Stimulated activated naive CD8-positive, alpha-beta T cell treated with anti-CD3 and anti-CD28 coated beads, Interleukin-15, amount 100 ng/mL, for 72 hours (primary cell): ENCODE data around the gene ADGRL1.
"Not testable (repeated sequence)": the region's sequence is repeated elsewhere in the genome, so short reads cannot be mapped to it uniquely, and the experiment has no call there.

ENCODE experiments used
- ATAC-seq: fragments of 150-1000 bp; cut with Tn5 transposase; 2 replicates; pipeline ENCODE4 v1.10.0; 2021; ENCODE audit warnings: mild to moderate bottlenecking, moderate library complexity
- DNase-seq, 2 donors: peaks; one replicate each; pipeline ENCODE4 v3.0.0; 2021 to 2022
- H3K27ac Mint-ChIP-seq, 2 donors: one replicate each; pipeline ENCODE4 v1.8.0; 2022; ENCODE audit warnings: mild to moderate bottlenecking in 2 of 2, mixed read lengths in 2 of 2, moderate library complexity in 2 of 2
- H3K27me3 Mint-ChIP-seq: one replicate; pipeline ENCODE4 v1.8.0; 2022; ENCODE audit warnings: mixed read lengths
- H3K4me1 Mint-ChIP-seq: one replicate; pipeline ENCODE4 v1.8.0; 2022; ENCODE audit warnings: mild to moderate bottlenecking, mixed read lengths
- H3K4me3 Mint-ChIP-seq, 2 donors: one replicate each; pipeline ENCODE4 v1.8.0; 2022; ENCODE audit warnings: mild to moderate bottlenecking in 2 of 2, mixed read lengths in 2 of 2, moderate library complexity in 1 of 2
- H3K9me3 Mint-ChIP-seq, 2 donors: one replicate each; pipeline ENCODE4 v1.8.0; 2022; ENCODE audit warnings: mixed read lengths in 2 of 2

Gene ADGRL1

DNA sequence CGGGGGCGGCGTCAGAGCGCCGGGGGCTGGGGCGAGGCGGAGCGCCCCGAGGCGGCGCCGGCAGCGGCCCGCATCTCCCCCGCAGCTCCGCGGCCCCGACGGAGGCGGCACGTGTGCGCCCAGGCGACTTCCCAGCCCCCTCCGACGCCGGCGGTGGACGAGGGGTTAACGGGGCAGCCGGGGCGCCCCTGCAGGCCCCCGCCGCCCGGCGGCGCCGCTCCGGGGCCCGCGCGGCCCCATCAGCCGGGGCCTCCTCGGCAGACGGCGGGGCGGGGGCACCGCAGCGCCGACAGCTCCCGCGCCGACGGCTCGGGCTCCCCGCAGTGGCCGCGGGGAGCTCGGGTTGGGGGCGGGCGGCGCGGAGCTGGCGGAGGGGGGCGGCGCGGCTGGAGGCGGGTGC is 339 bp upstream of the ADGRL1 start:
- peaks cover 48% of the 10 kb centered on the region for H3K4me1 Mint-ChIP-seq
- H3K4me3 Mint-ChIP-seq, H3K9me3 Mint-ChIP-seq, H3K27ac Mint-ChIP-seq: not testable (repeated sequence)
- H3K27me3 Mint-ChIP-seq: peaks cover 53% of the 10 kb centered on the region
- ATAC-seq (peak; percentile 19), DNase-seq (peak in 1 of 2 donors; percentile 21)

DNA sequence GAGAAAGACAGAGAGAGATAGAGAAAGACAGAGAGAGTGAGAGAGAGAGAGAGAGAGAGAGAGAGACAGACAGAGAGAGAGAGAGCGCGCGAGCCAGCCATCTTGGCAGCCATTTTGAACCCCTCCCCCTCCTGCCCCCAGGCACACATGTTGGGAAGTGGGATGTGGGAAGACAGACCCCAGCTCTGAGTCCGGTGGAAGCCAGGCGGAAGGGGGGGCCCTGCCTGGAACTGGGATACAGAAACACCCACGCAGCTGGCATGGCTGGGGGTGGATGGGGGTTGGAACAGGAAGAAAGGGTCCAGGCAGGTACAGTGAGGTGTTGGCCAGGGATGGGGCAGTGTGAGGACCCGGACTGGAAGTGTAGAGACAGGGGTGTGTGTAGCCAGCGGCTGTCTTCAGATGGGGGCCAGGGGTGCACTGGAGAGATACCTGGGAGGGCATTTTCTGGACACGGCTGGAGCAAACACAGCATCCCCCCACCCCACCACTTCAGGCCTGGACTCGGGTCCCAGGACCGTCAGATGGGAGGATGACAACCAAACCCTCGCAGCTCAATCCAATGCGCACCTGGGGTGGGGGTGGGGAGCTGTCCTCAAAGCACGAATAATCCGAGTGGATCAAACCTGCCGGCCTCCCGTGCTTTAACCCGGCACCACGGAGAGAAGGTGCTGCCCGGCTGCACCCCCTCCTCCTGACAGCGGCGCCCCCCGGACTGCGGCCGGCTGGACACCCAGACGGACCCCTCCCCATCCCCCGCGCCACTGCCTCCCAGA is 1.1 kb downstream of the ADGRL1 start:
- not testable (repeated sequence) for ATAC-seq, H3K9me3 Mint-ChIP-seq, DNase-seq
- peak overlapping the region in 1 of 2 donors; percentile 24 for H3K27ac Mint-ChIP-seq
- peak overlapping the region; percentile 73 to 74 for H3K4me3 Mint-ChIP-seq
- H3K27me3 Mint-ChIP-seq: peaks cover 40% of the 10 kb centered on the region
- H3K4me1 Mint-ChIP-seq: peaks cover 51% of the 10 kb centered on the region

GRCh38 chr19:14204219-14204618 is 1.8 kb downstream of the ADGRL1 start:
- H3K27me3 Mint-ChIP-seq: peaks cover 34% of the 10 kb centered on the region

GRCh38 chr19:14203788-14204187 is 2.2 kb downstream of the ADGRL1 start:
- Mint-ChIP-seq H3K4me3 (peak overlapping the region; percentile 73 to 74), H3K4me1 (peaks cover 47% of the 10 kb centered on the region), H3K27me3 (peaks cover 29% of the 10 kb centered on the region)
- not testable (repeated sequence) for ATAC-seq, H3K9me3 Mint-ChIP-seq, H3K27ac Mint-ChIP-seq, DNase-seq

More at GRCh38 chr19:14204219-14204618, 1.8 kb downstream of the ADGRL1 start:
- not testable (repeated sequence) for H3K9me3 Mint-ChIP-seq, ATAC-seq, H3K27ac Mint-ChIP-seq, DNase-seq
- peaks cover 47% of the 10 kb centered on the region for H3K4me1 Mint-ChIP-seq
- H3K4me3 Mint-ChIP-seq: peak overlapping the region; percentile 73 to 74

DNA sequence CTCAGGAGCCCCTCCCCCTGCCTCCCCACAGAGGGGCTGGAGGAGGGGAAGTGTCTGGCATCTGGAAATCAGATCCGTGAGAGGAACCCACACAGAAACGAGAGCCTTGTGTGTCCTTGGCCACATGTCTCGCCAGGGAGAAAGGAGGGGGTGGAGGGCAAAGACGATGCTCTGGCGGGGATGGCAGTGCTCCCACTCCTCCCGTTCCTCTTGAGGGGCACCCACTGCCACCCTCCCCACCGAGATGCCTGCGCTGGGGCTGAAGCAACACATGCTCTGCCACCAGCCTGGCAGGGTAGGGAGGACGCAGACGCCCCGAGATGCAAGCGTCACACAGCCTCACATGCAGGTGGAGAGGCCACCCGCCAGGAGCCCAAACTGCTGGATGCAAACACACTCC is 2.8 kb downstream of the ADGRL1 start:
- no peaks in the 10 kb centered on the region for H3K9me3 Mint-ChIP-seq
- ATAC-seq (no peak), DNase-seq (no peak)
- H3K4me1 Mint-ChIP-seq: peaks cover 44% of the 10 kb centered on the region
- H3K27ac Mint-ChIP-seq: no peak overlapping the region
- H3K4me3 Mint-ChIP-seq: peak overlapping the region in 1 of 2 donors; percentile 74
- peaks cover 23% of the 10 kb centered on the region for H3K27me3 Mint-ChIP-seq

- H3K4me1 Mint-ChIP-seq: peaks cover 43% of the 10 kb centered on the region
- ATAC-seq, H3K4me3 Mint-ChIP-seq, H3K9me3 Mint-ChIP-seq, DNase-seq: not testable (repeated sequence)
- H3K27ac Mint-ChIP-seq: peak overlapping the region in 1 of 2 donors; percentile 33
- H3K27me3 Mint-ChIP-seq: peaks cover 11% of the 10 kb centered on the region
Measured at GRCh38 chr19:14201481-14201880, 4.5 kb downstream of the ADGRL1 start.

DNA sequence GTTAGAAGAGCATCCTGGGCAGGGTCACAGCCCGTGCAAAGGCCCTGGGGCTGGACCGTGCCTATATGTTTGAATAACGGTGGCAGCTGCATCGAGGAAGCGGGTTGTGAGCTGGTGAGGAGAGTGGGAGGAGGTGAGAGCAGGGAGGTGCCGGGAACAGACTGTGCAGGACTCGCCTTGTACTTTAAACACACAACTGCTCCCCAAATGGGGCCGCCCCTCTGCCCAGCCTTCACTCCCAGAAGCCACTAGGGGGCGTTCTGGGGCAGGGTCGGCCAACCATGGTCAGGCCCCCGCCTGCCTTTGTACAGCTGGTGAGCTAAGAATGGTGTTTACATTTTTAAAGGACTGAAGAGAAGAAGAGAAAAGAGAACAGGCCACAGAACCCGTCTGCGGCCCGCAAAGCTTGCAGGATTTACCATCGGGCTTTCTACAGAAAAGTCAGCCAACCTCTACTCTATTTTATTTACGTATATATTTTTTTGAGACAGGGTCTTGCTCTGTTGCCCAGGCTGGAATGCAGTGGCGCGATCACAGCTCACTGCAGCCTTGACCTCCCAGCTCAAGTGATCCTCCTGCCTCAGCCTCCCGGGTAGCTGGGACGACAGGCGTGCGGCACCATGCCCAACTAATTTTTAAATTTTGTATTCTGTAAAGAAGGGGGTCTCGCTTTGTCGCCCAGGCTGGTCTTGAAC is 5.7 kb downstream of the ADGRL1 start:
- H3K4me3 Mint-ChIP-seq, H3K27ac Mint-ChIP-seq, H3K9me3 Mint-ChIP-seq: not testable (repeated sequence)
- Mint-ChIP-seq H3K27me3 (peaks cover 11% of the 10 kb centered on the region), H3K4me1 (peaks cover 50% of the 10 kb centered on the region)
- ATAC-seq: peak; percentile 77
- peak; percentile 68 to 73 for DNase-seq

DNA sequence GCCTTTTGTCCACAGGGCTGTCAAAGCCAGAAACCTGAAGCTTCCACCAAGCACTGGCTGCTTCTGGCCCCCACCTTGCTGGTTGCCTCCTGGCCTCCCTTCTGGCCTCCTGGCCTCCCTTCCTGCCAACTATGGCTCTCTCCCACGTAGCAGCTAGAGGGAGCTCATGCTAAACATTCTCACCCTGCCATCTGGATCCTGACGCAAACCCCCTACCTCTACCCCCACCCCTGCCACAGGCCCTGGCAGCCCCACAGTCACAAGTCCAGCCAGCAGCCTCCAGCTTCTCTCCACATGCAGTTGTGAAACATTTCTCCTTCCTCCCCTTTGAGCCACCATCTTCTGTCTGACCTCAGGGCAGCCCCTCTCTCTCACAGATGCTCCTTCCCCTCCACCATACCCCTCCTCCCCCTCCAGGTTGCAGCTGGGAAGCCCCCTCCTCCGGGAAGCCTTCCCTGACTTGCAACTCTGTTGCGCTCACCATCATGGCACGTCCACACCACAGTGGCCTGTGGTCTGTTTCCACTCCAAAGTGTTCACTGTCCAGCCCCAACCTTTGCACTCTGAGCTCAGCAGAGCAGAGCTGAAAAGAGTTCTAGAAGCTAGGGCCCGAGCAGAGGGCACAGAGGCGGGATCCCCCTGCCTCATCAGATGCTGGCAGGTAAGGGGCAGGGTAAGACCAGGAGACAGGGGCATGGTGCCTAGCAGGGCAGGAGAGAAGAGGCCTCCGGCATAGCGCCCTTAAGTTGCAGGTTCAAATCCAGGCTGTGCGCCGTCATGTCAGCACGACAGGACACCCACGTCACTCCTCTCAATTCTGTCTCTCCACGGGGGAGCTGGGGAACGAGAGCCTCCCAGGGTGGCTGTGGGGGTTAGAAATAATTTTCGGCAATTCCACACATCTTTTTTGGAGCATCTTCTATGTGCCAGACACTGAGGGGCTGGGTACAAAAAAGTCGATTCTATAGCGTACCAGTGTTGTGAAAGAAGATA is 7.3 kb downstream of the ADGRL1 start:
- no peak overlapping the region for H3K27ac Mint-ChIP-seq
- H3K9me3 Mint-ChIP-seq: no peaks in the 10 kb centered on the region

DNA sequence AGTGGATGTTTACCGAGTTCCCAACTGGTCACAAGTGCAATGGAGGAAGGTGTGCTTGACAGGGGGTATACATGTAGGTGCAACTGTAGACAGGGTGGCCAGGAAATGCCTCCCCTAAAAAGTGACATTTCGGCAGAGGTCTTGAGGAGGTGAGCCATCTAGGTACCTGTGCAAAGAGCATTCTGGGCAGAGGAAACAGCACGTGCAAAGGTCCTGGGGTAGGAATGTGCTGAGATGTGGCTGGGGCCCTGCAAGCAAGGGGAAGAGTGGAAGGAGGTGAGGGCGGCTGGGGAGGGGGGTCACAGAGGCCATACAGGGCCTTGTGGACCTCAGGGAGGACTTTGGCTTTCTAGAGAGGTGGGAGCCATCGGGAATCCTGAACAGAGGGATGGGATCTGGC is 8.1 kb downstream of the ADGRL1 start:
- ATAC-seq (no peak), DNase-seq (no peak)
- Mint-ChIP-seq H3K4me3 (no peak overlapping the region), H3K9me3 (no peaks in the 10 kb centered on the region), H3K27ac (no peak overlapping the region), H3K27me3 (no peaks in the 10 kb centered on the region), H3K4me1 (peaks cover 27% of the 10 kb centered on the region)

More for the DNA sequence above, 7.3 kb downstream of the ADGRL1 start:
- no peak overlapping the region for H3K4me3 Mint-ChIP-seq
- peaks cover 35% of the 10 kb centered on the region for H3K4me1 Mint-ChIP-seq
- no peaks in the 10 kb centered on the region for H3K27me3 Mint-ChIP-seq
- DNase-seq (no peak), ATAC-seq (no peak)

DNA sequence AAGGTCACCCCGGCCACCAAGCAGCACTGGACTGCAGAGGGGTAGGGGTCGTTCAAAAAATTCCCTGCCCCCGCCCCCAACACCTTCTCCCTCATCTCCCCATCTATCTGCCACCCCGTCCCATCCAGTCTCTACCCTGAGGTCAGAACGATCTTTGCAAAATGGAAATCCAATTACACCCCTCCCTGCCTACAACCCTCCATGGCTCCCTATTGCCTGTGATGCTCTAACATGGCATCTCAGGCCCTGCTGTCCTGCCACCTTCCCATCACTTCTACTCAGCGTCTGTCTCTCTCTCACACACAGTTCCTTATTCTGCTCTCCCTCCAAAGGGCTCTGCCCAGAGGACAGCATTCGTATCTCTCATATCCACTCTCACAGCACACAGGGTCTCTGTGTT is 8.7 kb downstream of the ADGRL1 start:
- not testable (repeated sequence) for H3K27ac Mint-ChIP-seq

DNA sequence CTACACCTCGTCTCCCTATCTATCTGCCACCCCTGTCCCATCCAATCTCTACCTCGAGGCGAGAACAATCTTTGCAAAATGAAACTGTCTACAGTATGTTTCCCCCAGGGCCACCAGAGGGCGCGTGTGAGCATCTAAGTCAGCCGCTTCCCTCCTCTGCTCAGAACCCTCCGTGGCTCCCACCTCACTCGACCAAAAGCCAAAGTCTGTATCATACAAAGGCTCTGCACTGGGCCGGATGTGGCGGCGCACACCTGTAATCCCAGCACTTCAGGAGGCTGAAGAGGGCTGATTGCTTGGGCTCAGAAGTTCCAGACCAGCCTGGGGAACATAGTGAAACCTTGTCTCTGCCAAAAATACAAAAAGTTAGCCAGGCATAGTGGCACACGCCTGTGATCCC is 9.9 kb downstream of the ADGRL1 start:
- ATAC-seq: peak; percentile 85
- H3K27me3 Mint-ChIP-seq, H3K9me3 Mint-ChIP-seq: not testable (repeated sequence)
- H3K4me1 Mint-ChIP-seq: peaks cover 30% of the 10 kb centered on the region
- H3K27ac Mint-ChIP-seq: peak overlapping the region; percentile 1 to 63
- peak; percentile 71 to 75 for DNase-seq
- H3K4me3 Mint-ChIP-seq: peak overlapping the region; percentile 53 to 67

More for the DNA sequence above, 8.7 kb downstream of the ADGRL1 start:
- H3K9me3 Mint-ChIP-seq, DNase-seq, H3K4me3 Mint-ChIP-seq, ATAC-seq, H3K27me3 Mint-ChIP-seq: not testable (repeated sequence)
- peaks cover 25% of the 10 kb centered on the region for H3K4me1 Mint-ChIP-seq

GRCh38 chr19:14195216-14195615 is 10.8 kb downstream of the ADGRL1 start:
- H3K4me3 Mint-ChIP-seq, H3K27me3 Mint-ChIP-seq, ATAC-seq, DNase-seq, H3K9me3 Mint-ChIP-seq: not testable (repeated sequence)
- Mint-ChIP-seq H3K4me1 (peaks cover 36% of the 10 kb centered on the region), H3K27ac (peak overlapping the region in 1 of 2 donors; percentile 55)

DNA sequence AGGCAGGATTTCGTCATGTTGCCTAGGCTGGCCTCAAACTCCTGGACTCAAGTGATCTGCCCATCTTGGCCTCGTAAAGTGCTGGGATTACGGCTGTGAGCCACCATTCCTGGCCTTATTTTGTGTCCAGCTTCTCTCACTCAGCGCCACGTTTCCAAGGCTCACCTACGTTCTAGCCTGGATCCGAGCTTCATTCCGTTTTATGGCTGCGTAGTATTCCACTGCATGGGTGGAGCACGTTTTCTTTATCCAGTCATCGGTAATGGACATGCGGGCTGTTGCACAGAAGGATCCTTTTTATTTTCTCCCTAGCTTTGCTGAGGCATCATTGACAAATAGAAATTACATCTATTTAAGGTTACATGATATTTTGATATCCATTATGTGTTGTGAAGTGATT is 16.6 kb downstream of the ADGRL1 start:
- no peak for DNase-seq
- no peak for ATAC-seq
- H3K4me3 Mint-ChIP-seq: no peak overlapping the region
- H3K4me1 Mint-ChIP-seq: peaks cover 17% of the 10 kb centered on the region
- H3K9me3 Mint-ChIP-seq: no peaks in the 10 kb centered on the region
- no peak overlapping the region for H3K27ac Mint-ChIP-seq
- no peaks in the 10 kb centered on the region for H3K27me3 Mint-ChIP-seq

GRCh38 chr19:14188086-14188485 is 17.9 kb downstream of the ADGRL1 start:
- H3K27me3 Mint-ChIP-seq, DNase-seq, ATAC-seq, H3K9me3 Mint-ChIP-seq, H3K4me3 Mint-ChIP-seq: not testable (repeated sequence)
- Mint-ChIP-seq H3K4me1 (peaks cover 17% of the 10 kb centered on the region), H3K27ac (peak overlapping the region in 1 of 2 donors; percentile 84)

GRCh38 chr19:14187561-14187960 is 18.4 kb downstream of the ADGRL1 start:
- no peak overlapping the region for H3K27ac Mint-ChIP-seq
- DNase-seq (no peak), ATAC-seq (no peak)
- peaks cover 17% of the 10 kb centered on the region for H3K4me1 Mint-ChIP-seq
- H3K4me3 Mint-ChIP-seq: no peak overlapping the region
- H3K27me3 Mint-ChIP-seq: no peaks in the 10 kb centered on the region
- no peaks in the 10 kb centered on the region for H3K9me3 Mint-ChIP-seq
